GM21360 (cell line): Measurements from ENCODE around the gene PRKN.

Experiments used
- ATAC-seq: cut with Tn5 transposase; IDR thresholded peaks from one replicate; pipeline ENCODE4 v1.9.1; 2021; ENCODE audit warnings: mild to moderate bottlenecking, moderate library complexity; ENCODE audit not compliant: unreplicated experiment

The PRKN gene

GRCh38 chr6:162256361-162256760 lies 471.2 kb downstream of the PRKN start:
- ATAC-seq: no peak

DNA sequence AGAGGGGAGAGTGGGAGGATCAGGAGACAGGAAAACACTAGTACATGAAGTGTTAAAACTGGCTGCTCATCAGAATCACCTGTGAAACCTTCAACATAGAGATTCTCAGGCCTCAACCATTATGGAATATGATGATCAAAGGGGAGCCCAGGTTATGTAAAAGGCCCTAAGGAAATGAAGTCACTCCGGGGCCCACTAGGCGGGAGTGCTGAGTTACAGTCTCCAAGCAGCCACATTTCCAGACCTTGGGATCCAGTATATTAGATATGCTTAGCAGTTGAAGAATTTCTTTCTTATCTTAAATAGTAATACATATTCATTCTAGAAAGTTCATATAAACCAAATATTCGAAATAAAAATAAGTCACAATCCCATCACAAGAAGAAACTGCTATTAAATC lies 476.3 kb downstream of the PRKN start:
- no peak for ATAC-seq

- no peak for ATAC-seq
These were observed 477.5 kb downstream of the PRKN start for GRCh38 chr6:162249907-162250642.

GRCh38 chr6:162245830-162246420 lies 481.6 kb downstream of the PRKN start:
- no peak for ATAC-seq

- ATAC-seq: no peak
These were observed 483.5 kb downstream of the PRKN start for GRCh38 chr6:162244031-162244430.

DNA sequence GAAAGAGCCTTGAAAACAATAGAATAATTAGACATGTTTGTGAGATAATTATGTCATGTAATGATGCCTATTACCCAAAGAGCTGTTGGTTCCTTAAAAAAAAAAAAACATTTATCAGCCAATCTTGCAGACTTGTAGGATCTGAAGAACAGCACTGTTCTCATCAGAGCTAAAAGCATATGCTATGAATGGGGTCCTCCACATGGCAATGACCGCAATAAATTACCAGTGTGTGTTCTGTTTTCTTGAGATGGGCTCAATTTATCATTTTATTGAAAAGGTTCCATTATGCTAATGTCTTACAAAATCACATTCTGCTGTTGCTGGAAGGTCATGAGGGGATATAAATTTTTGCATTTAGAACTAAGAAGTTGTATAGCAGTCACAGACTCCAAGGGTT lies 484.7 kb downstream of the PRKN start:
- no peak for ATAC-seq

DNA sequence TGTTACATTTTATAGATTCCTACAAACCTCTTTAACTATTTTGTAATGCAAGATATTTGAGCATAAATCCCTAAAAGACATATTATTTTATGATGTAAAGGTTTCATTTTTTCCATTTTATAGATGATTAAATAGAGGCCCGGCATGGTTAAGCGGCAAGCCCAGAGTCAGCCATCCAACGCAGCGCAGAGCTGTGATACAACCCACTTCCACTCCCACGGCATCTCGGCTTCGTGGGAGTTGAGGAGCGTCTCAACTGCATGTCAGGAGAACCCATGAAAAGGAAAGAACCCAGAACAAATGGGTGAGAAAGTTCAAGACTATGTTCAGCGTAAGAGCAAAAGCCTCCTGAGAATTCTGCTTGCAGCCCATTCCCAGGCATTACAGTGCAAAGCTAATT lies 488.2 kb downstream of the PRKN start:
- no peak for ATAC-seq

DNA sequence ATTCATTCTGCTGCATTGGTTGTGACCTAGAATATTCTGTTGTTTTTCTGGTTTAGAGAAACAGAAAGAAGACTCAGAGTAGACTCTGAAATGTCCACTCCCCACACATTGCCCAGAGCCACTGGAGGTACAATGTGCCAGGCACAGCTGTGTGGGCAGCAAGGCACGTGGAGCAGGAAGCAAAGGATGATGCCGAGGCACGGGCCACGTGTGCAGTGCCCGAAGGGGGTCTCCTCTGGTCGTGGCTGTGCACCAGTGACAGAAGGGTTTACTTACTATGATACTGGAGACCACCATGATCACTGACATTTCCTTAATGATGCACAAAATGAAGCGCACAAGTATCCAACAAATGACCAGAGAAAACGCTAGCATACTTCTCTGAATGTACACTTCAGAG lies 488.9 kb downstream of the PRKN start:
- ATAC-seq: no peak

- no peak for ATAC-seq
These were observed 490.2 kb downstream of the PRKN start for GRCh38 chr6:162237331-162237730.

GRCh38 chr6:162234631-162235030 lies 492.9 kb downstream of the PRKN start:
- ATAC-seq: no peak

- ATAC-seq: no peak
These were observed 497.3 kb downstream of the PRKN start for GRCh38 chr6:162230147-162230752.

GRCh38 chr6:162229093-162229492 lies 498.5 kb downstream of the PRKN start:
- ATAC-seq: no peak

DNA sequence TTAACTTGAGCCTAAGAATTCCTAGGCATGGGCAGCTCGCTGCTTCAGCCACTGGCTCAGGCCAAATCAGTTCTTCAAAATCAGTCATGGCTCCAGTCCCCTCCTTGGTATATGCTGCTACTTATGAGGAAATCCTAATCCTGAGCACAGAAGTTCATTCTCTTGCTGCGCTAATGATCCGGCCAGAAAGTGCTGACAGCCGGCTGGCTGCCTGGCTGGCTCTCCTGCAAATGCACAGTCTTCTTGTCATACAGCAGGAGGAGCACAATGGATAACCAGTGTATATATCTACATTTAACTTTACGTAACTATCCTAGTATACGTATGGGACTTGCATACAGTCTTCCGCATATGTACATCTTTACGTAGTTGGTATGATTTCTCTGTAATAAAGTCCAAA lies 500.8 kb downstream of the PRKN start:
- no peak for ATAC-seq

- no peak for ATAC-seq
These were observed 505.0 kb downstream of the PRKN start for GRCh38 chr6:162222521-162222920.

- ATAC-seq: no peak
These were observed 506.7 kb downstream of the PRKN start for GRCh38 chr6:162220876-162221275.

- no peak for ATAC-seq
These were observed 508.3 kb downstream of the PRKN start for GRCh38 chr6:162219266-162219665.

DNA sequence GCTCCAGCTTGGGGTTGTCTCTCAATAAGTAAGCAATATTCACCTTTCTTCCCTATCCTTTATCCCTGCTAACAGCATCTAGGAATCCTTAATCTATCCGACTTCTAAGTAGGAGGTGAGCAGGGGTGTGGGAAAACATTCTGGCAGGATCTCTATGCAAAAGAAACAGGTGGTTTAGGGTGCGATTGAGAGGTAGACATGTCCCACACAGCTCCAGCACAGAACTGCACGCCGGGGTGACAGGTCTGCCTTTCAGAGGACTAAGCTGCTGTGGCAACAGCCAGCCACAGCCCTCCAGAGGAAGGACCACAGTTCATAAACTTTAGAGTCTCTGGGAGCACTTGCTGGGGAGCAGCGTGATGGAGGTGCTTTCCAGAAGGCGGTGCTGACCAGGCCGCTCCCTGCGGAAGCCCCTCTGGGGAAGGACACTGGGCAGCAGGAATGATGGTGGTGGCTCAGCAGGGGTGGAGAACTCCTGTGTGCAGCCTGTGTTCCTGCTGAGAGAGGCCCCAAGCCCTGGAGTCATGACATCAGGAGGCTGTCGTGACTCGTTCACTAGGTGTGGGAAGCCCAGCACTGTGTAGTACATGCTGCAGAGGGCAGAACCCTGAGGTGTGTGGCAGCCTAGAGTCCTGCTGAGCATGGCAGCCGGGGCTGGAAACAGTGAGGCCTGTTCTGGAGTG lies 509.6 kb downstream of the PRKN start:
- no peak for ATAC-seq

GRCh38 chr6:162217058-162217457 lies 510.5 kb downstream of the PRKN start:
- ATAC-seq: no peak

GRCh38 chr6:162211777-162212176 lies 515.8 kb downstream of the PRKN start:
- ATAC-seq: no peak

GRCh38 chr6:162211022-162211421 lies 516.5 kb downstream of the PRKN start:
- no peak for ATAC-seq

- no peak for ATAC-seq
These were observed 524.3 kb downstream of the PRKN start for GRCh38 chr6:162203287-162203686.
